HEK293 (cell line): ENCODE data around the gene SIAE.
A peak's percentile ranks its signal among the peaks of the same experiment; 100 is the strongest.

Experiments
- KLF1 ChIP-seq: fragments of 450-650 bp; formaldehyde crosslinking; IDR thresholded peaks from 2 replicates; pipeline ENCODE4 v1.5.1; 2016; ENCODE audit warnings: missing biosample characterization, missing genetic modification characterization
- KLF9 ChIP-seq: fragments of 450-650 bp; formaldehyde crosslinking; IDR thresholded peaks from 2 replicates; pipeline ENCODE4 v1.5.1; 2016; ENCODE audit warnings: missing biosample characterization, missing genetic modification characterization, low read depth
- SP7 ChIP-seq: fragments of 450-650 bp; formaldehyde crosslinking; IDR thresholded peaks from 2 replicates; pipeline ENCODE4 v1.5.1; 2016; ENCODE audit warnings: missing biosample characterization, missing genetic modification characterization
- TCF7L2 ChIP-seq: IDR thresholded peaks from 2 replicates; pipeline ENCODE4 v1.6.1; 2011; ENCODE audit warnings: low read depth, mild to moderate bottlenecking, inconsistent platforms, low read length, moderate library complexity, borderline replicate concordance
- ZBTB17 ChIP-seq: fragments of 450-650 bp; formaldehyde crosslinking; IDR thresholded peaks from 2 replicates; pipeline ENCODE4 v1.5.1; 2016; ENCODE audit warnings: missing biosample characterization, missing genetic modification characterization
- ZBTB20 ChIP-seq: fragments of 450-650 bp; formaldehyde crosslinking; IDR thresholded peaks from 2 replicates; pipeline ENCODE4 v1.5.1; 2016; ENCODE audit warnings: missing biosample characterization, missing genetic modification characterization
- ZNF112 ChIP-seq: fragments of 450-650 bp; formaldehyde crosslinking; IDR thresholded peaks from 2 replicates; pipeline ENCODE4 v1.5.0; 2017; ENCODE audit warnings: missing biosample characterization, missing genetic modification characterization
- ZNF132 ChIP-seq: fragments of 450-650 bp; formaldehyde crosslinking; IDR thresholded peaks from 2 replicates; pipeline ENCODE4 v1.5.1; 2017; ENCODE audit warnings: missing biosample characterization, missing genetic modification characterization, borderline replicate concordance
- ZNF292 ChIP-seq: fragments of 450-650 bp; formaldehyde crosslinking; IDR thresholded peaks from 2 replicates; pipeline ENCODE4 v1.5.1; 2016; ENCODE audit warnings: low read depth, missing biosample characterization, missing genetic modification characterization, borderline replicate concordance
- ZNF341 ChIP-seq: fragments of 450-650 bp; formaldehyde crosslinking; IDR thresholded peaks from 2 replicates; pipeline ENCODE4; 2016; ENCODE audit warnings: low read depth, missing biosample characterization, missing genetic modification characterization
- ZNF48 ChIP-seq: fragments of 450-650 bp; formaldehyde crosslinking; IDR thresholded peaks from 2 replicates; pipeline ENCODE4 v1.5.1; 2016; ENCODE audit warnings: missing biosample characterization, missing genetic modification characterization
- ZNF510 ChIP-seq: fragments of 450-650 bp; formaldehyde crosslinking; IDR thresholded peaks from 2 replicates; pipeline ENCODE4 v1.5.1; 2018; ENCODE audit warnings: mild to moderate bottlenecking, missing genetic modification characterization, missing biosample characterization; ENCODE audit not compliant: insufficient replicate concordance
- ZNF514 ChIP-seq: fragments of 450-650 bp; formaldehyde crosslinking; IDR thresholded peaks from 2 replicates; pipeline ENCODE4 v1.5.1; 2016; ENCODE audit warnings: missing biosample characterization, missing genetic modification characterization
- ZNF558 ChIP-seq: fragments of 450-650 bp; formaldehyde crosslinking; IDR thresholded peaks from 2 replicates; pipeline ENCODE4 v1.5.1; 2016; ENCODE audit warnings: missing biosample characterization, missing genetic modification characterization
- ZNF600 ChIP-seq: fragments of 450-650 bp; formaldehyde crosslinking; IDR thresholded peaks from 2 replicates; pipeline ENCODE4 v1.5.1; 2016; ENCODE audit warnings: missing biosample characterization, missing genetic modification characterization
- ZNF660 ChIP-seq: fragments of 450-650 bp; IDR thresholded peaks from 2 replicates; pipeline ENCODE4 v1.5.1; 2018; ENCODE audit warnings: missing biosample characterization, mild to moderate bottlenecking, missing genetic modification characterization
- TF ChIP-seq, protein P1 (sequence below): sonication (generic); formaldehyde crosslinking; IDR thresholded peaks from 2 replicates; pipeline ENCODE4 v1.8.1; 2022; ENCODE audit warnings: mild to moderate bottlenecking, moderate library complexity, missing genetic modification reagents
- TF ChIP-seq, protein P2 (sequence below): fragments of 450-650 bp; formaldehyde crosslinking; IDR thresholded peaks from 2 replicates; pipeline ENCODE4 v1.5.1; 2016; ENCODE audit warnings: missing biosample characterization, missing genetic modification characterization, borderline replicate concordance
- TF ChIP-seq, protein P3 (sequence below): fragments of 450-650 bp; formaldehyde crosslinking; IDR thresholded peaks from 2 replicates; pipeline ENCODE4 v1.5.1; 2017; ENCODE audit warnings: missing biosample characterization, missing genetic modification characterization
- TF ChIP-seq, protein P4 (sequence below): fragments of 450-650 bp; formaldehyde crosslinking; IDR thresholded peaks from 2 replicates; pipeline ENCODE4; 2016; ENCODE audit warnings: missing biosample characterization, missing genetic modification characterization
- TF ChIP-seq, protein P5 (sequence below): fragments of 450-650 bp; formaldehyde crosslinking; conservative IDR thresholded peaks from 2 replicates; pipeline ENCODE4 v1.5.1; 2016; ENCODE audit warnings: low read depth, missing biosample characterization, missing genetic modification characterization
- TF ChIP-seq, protein P6 (sequence below): fragments of 450-650 bp; formaldehyde crosslinking; IDR thresholded peaks from 2 replicates; pipeline ENCODE4 v1.5.1; 2017; ENCODE audit warnings: missing biosample characterization, missing genetic modification characterization
- TF ChIP-seq, protein P7 (sequence below): fragments of 450-650 bp; formaldehyde crosslinking; IDR thresholded peaks from 2 replicates; pipeline ENCODE4 v1.5.1; 2016; ENCODE audit warnings: missing biosample characterization, missing genetic modification characterization
- TF ChIP-seq, protein P8 (sequence below): fragments of 450-650 bp; formaldehyde crosslinking; optimal IDR thresholded peaks from 2 replicates; pipeline ENCODE3; 2016; ENCODE audit warnings: missing biosample characterization, mild to moderate bottlenecking, missing genetic modification characterization

SIAE gene

DNA sequence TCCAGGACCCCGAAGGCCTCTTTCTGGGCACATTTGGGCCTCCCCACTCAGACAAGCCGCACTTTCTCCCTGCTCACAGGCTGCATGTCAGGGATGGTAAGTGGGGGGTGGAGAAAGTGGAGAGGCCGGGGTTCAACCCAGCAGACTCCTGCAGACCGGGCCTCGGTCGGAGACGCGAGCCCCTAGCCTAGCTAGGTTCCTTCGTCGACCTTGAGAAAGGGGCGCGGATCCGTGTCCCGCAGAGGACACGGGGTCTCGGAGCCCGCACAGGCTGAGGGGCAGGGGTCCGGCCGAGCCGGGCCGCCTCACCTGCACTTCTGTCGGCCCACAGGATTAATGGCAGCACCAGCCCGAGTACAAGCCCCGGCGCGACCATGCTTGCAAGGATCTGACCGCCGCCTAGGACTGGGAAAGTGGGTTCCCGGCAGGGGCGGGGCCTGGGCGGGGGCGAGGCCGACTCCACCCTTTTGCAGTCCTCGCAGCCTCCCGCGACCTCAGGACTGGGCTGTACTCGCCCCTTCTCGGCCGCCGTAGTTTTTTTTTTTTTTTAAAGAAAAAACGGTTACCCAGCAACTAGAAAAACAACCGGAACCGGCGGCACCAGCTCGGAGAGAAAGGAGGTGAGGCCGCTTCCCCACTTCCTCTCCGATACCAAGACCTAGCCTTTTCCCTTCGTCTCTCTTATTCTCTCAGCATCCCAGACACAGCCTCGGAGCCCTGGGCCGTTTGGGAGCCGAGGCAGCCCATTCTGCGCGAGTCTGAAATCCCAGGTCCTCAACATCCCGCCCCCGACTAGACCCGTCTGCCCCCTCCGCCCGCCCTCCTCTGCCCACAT is at the start of gene SIAE, which contains the start of gene SPA17 (continued):
- TF ChIP-seq KLF1 (peak; percentile 92), ZNF510 (tag by site-specific recombination) (no peak), ZNF132 (tag by site-specific recombination) (no peak), ZNF292 (no peak), ZNF341 (tag by site-specific recombination) (no peak), ZNF514 (tag by site-specific recombination) (no peak), ZNF48 (no peak), KLF9 (tag by site-specific recombination) (peak; percentile 70), ZNF112 (no peak), SP7 (tag by site-specific recombination) (peak; percentile 56; the same call in 1 of the 2 replicates), ZNF558 (tag by site-specific recombination) (no peak), TCF7L2 (no peak), ZBTB20 (tag by site-specific recombination) (peak; percentile 47), ZNF660 (tag by site-specific recombination) (0 out of 2 replicates have a peak, but pooled peaks have one; percentile 26), ZNF600 (0 out of 2 replicates have a peak, but pooled peaks have one; percentile 53), ZBTB17 (tag by site-specific recombination) (peak; percentile 47)
- TF ChIP-seq, protein P1, sequence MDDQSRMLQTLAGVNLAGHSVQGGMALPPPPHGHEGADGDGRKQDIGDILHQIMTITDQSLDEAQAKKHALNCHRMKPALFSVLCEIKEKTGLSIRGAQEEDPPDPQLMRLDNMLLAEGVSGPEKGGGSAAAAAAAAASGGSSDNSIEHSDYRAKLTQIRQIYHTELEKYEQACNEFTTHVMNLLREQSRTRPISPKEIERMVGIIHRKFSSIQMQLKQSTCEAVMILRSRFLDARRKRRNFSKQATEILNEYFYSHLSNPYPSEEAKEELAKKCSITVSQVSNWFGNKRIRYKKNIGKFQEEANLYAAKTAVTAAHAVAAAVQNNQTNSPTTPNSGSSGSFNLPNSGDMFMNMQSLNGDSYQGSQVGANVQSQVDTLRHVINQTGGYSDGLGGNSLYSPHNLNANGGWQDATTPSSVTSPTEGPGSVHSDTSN (CRISPR knock-in tag): no peak
- TF ChIP-seq, protein P2, sequence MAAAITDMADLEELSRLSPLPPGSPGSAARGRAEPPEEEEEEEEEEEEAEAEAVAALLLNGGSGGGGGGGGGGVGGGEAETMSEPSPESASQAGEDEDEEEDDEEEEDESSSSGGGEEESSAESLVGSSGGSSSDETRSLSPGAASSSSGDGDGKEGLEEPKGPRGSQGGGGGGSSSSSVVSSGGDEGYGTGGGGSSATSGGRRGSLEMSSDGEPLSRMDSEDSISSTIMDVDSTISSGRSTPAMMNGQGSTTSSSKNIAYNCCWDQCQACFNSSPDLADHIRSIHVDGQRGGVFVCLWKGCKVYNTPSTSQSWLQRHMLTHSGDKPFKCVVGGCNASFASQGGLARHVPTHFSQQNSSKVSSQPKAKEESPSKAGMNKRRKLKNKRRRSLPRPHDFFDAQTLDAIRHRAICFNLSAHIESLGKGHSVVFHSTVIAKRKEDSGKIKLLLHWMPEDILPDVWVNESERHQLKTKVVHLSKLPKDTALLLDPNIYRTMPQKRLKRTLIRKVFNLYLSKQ (tag by site-specific recombination): no peak
- TF ChIP-seq, protein P3, sequence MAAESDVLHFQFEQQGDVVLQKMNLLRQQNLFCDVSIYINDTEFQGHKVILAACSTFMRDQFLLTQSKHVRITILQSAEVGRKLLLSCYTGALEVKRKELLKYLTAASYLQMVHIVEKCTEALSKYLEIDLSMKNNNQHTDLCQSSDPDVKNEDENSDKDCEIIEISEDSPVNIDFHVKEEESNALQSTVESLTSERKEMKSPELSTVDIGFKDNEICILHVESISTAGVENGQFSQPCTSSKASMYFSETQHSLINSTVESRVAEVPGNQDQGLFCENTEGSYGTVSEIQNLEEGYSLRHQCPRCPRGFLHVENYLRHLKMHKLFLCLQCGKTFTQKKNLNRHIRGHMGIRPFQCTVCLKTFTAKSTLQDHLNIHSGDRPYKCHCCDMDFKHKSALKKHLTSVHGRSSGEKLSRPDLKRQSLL (tag by site-specific recombination): no peak
- TF ChIP-seq, protein P4, sequence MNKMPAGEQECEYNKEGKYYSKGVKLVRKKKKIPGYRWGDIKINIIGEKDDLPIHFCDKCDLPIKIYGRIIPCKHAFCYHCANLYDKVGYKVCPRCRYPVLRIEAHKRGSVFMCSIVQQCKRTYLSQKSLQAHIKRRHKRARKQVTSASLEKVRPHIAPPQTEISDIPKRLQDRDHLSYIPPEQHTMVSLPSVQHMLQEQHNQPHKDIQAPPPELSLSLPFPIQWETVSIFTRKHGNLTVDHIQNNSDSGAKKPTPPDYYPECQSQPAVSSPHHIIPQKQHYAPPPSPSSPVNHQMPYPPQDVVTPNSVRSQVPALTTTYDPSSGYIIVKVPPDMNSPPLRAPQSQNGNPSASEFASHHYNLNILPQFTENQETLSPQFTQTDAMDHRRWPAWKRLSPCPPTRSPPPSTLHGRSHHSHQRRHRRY (tag by site-specific recombination): no peak
- TF ChIP-seq, protein P5, sequence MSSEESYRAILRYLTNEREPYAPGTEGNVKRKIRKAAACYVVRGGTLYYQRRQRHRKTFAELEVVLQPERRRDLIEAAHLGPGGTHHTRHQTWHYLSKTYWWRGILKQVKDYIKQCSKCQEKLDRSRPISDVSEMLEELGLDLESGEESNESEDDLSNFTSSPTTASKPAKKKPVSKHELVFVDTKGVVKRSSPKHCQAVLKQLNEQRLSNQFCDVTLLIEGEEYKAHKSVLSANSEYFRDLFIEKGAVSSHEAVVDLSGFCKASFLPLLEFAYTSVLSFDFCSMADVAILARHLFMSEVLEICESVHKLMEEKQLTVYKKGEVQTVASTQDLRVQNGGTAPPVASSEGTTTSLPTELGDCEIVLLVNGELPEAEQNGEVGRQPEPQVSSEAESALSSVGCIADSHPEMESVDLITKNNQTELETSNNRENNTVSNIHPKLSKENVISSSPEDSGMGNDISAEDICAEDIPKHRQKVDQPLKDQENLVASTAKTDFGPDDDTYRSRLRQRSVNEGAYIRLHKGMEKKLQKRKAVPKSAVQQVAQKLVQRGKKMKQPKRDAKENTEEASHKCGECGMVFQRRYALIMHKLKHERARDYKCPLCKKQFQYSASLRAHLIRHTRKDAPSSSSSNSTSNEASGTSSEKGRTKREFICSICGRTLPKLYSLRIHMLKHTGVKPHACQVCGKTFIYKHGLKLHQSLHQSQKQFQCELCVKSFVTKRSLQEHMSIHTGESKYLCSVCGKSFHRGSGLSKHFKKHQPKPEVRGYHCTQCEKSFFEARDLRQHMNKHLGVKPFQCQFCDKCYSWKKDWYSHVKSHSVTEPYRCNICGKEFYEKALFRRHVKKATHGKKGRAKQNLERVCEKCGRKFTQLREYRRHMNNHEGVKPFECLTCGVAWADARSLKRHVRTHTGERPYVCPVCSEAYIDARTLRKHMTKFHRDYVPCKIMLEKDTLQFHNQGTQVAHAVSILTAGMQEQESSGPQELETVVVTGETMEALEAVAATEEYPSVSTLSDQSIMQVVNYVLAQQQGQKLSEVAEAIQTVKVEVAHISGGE: peak; percentile 40; the same call in 1 of the 2 replicates
- TF ChIP-seq, protein P6, sequence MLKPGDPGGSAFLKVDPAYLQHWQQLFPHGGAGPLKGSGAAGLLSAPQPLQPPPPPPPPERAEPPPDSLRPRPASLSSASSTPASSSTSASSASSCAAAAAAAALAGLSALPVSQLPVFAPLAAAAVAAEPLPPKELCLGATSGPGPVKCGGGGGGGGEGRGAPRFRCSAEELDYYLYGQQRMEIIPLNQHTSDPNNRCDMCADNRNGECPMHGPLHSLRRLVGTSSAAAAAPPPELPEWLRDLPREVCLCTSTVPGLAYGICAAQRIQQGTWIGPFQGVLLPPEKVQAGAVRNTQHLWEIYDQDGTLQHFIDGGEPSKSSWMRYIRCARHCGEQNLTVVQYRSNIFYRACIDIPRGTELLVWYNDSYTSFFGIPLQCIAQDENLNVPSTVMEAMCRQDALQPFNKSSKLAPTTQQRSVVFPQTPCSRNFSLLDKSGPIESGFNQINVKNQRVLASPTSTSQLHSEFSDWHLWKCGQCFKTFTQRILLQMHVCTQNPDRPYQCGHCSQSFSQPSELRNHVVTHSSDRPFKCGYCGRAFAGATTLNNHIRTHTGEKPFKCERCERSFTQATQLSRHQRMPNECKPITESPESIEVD (tag by site-specific recombination): no peak
- TF ChIP-seq, protein P7, sequence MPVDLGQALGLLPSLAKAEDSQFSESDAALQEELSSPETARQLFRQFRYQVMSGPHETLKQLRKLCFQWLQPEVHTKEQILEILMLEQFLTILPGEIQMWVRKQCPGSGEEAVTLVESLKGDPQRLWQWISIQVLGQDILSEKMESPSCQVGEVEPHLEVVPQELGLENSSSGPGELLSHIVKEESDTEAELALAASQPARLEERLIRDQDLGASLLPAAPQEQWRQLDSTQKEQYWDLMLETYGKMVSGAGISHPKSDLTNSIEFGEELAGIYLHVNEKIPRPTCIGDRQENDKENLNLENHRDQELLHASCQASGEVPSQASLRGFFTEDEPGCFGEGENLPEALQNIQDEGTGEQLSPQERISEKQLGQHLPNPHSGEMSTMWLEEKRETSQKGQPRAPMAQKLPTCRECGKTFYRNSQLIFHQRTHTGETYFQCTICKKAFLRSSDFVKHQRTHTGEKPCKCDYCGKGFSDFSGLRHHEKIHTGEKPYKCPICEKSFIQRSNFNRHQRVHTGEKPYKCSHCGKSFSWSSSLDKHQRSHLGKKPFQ (tag by site-specific recombination): no peak
- TF ChIP-seq, protein P8, sequence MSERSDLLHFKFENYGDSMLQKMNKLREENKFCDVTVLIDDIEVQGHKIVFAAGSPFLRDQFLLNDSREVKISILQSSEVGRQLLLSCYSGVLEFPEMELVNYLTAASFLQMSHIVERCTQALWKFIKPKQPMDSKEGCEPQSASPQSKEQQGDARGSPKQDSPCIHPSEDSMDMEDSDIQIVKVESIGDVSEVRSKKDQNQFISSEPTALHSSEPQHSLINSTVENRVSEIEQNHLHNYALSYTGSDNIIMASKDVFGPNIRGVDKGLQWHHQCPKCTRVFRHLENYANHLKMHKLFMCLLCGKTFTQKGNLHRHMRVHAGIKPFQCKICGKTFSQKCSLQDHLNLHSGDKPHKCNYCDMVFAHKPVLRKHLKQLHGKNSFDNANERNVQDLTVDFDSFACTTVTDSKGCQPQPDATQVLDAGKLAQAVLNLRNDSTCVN: peak; percentile 42
